ENCODE data around the gene ASAP2. TPM values are rescaled to one million over a fixed set of nuclear protein-coding genes. Genes with fewer than 3 reads are reported as not detected.

ASAP2 gene
- polyA plus RNA-seq, 1 donor (not counting 4 experiments of a cell fraction or from before 2014, with no cell fraction given), result 54.2 TPM

DNA sequence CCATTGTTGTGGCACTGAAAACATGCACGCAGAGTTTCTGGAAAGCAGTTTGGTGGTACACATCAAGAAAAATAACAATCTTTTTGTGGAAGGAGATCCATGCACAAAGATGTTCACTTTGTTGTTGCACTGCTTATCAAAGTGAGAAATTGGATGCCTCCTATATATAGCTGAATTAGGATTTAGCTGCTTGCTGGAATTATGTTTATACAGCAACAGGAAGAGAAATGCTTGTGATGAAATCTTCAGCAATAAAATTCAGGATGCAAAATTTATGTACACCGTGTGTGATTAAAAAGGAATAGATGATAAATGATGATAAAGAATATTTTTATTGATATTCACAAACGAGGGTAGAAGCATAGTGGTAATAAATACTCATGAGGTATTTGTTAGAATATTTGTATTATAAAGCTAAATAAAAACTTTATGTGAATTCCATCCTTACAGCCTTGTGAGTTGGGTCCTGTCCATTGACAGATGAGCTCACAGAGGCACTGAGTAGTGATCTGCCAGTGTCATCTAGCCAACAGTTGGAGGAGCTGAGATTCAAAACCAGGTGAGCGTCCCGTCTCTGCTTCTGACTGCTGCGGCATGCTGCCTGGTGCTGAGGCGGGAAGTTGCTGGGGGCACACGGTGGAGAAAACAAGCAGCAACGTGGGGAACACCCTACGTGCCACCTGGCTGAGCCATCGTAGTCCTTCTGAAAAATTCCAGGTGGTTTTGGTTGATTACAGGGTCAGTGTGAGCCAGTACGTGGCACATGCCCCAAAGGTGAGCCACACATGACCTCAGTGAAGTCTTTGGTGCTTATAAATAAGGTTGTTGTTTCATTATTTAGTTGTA is 80.2 kb downstream of the ASAP2 start:
- dilution Hi-C loops (cut with MboI; ENCODE audit: extremely low pct_ligation_motif_present, low sequenced_read_pairs), result no loop called here
- H3K9me1 ChIP-seq (ENCODE audit: control insufficient read depth, extremely low read depth, insufficient read depth, low read length), result no peaks in the 10 kb centered on the region
- peak overlapping the region in 1 of 3 experiments; percentile 1 for H3K4me3 ChIP-seq (ENCODE audit: control insufficient read depth in 2 of 3, extremely low read depth in 1 of 3, insufficient read depth in 2 of 3, low read depth in 1 of 3, low read length in 3 of 3)
- peaks cover 64% of the 10 kb centered on the region for H3K79me2 ChIP-seq (ENCODE audit: control insufficient read depth, insufficient read depth, low read length)
- no peak for TF ChIP-seq EZH2 (IDR thresholded peaks at IDR 0.05; ENCODE audit: low read length)
- TF ChIP-seq, protein P1, sequence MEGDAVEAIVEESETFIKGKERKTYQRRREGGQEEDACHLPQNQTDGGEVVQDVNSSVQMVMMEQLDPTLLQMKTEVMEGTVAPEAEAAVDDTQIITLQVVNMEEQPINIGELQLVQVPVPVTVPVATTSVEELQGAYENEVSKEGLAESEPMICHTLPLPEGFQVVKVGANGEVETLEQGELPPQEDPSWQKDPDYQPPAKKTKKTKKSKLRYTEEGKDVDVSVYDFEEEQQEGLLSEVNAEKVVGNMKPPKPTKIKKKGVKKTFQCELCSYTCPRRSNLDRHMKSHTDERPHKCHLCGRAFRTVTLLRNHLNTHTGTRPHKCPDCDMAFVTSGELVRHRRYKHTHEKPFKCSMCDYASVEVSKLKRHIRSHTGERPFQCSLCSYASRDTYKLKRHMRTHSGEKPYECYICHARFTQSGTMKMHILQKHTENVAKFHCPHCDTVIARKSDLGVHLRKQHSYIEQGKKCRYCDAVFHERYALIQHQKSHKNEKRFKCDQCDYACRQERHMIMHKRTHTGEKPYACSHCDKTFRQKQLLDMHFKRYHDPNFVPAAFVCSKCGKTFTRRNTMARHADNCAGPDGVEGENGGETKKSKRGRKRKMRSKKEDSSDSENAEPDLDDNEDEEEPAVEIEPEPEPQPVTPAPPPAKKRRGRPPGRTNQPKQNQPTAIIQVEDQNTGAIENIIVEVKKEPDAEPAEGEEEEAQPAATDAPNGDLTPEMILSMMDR (optimal IDR thresholded peaks at IDR 0.05 in 1 of 3, IDR thresholded peaks at IDR 0.05 in 1 of 3, conservative IDR thresholded peaks at IDR 0.05 in 1 of 3; ENCODE audit: extremely low read depth in 1 of 3, insufficient read depth in 2 of 3, low read length in 3 of 3), result no peak
- H4K20me1 ChIP-seq (ENCODE audit: control insufficient read depth, extremely low read depth, insufficient read depth, low read length), result no peaks in the 10 kb centered on the region
- peak overlapping the region; percentile 31 for H3K4me2 ChIP-seq (ENCODE audit: control insufficient read depth, extremely low read depth, insufficient read depth, low read depth, low read length)
- no peak overlapping the region for H2AFZ ChIP-seq (ENCODE audit: control insufficient read depth, low read length)
- H3K27ac ChIP-seq (ENCODE audit: control insufficient read depth, insufficient read depth, low read length), result peak overlapping the region; percentile 86
- H3K27me3 ChIP-seq (ENCODE audit: control insufficient read depth, extremely low read depth, insufficient read depth, low read length), result no peaks in the 10 kb centered on the region
- peaks cover 6 to 42% of the 10 kb centered on the region in 2 experiments for H3K36me3 ChIP-seq (ENCODE audit: control insufficient read depth in 2 of 2, extremely low read depth in 1 of 2, insufficient read depth in 2 of 2, low read length in 2 of 2)
- FAIRE-seq, result no peak
- H3K9me3 ChIP-seq (ENCODE audit: control insufficient read depth, low read depth, low read length), result no peaks in the 10 kb centered on the region
- H3K9ac ChIP-seq (ENCODE audit: control insufficient read depth, extremely low read depth, insufficient read depth, low read length), result peak overlapping the region; percentile 63
- peaks cover 52% of the 10 kb centered on the region for H3K4me1 ChIP-seq (ENCODE audit: control insufficient read depth, extremely low read depth, insufficient read depth, low read length)
- DNase-seq (ENCODE audit: low read depth, low spot score), result no peak

DNA sequence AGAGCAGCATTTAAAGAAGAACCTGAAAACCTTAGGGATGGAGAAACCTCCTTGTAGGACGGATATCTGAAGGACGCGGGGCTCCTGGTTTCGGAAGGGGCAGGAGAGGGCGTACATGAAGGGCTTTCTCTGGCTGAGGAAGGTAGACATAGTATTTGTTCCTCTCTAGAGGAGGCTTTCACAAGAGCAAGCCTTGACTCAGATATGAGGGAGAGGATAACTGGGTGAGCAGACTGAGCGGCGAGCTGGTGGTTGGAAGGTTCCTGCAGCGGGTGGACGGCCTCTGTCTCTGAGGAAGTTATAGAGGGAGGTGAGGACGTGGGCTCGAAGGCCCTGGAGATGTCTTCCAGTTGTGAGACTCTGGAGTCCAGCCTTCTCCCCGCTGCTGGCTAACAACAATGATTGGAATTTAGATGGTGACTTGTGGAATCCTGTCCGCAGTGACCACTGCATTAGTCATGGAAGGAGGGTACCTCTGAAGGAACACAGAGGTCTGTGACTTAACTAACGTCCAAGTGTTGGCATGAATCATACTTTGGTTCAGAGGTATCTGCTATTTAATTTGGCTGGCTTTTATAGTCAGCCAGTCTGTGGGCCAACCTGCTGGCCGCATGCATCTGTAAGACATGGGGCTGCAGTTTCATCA is 80.9 kb downstream of the ASAP2 start:
- Histone ChIP-seq H2AFZ (ENCODE audit: control insufficient read depth, low read length) (no peak overlapping the region), H3K27ac (ENCODE audit: control insufficient read depth, insufficient read depth, low read length) (peak overlapping the region; percentile 86), H3K36me3 (ENCODE audit: control insufficient read depth in 2 of 2, extremely low read depth in 1 of 2, insufficient read depth in 2 of 2, low read length in 2 of 2) (peaks cover 6 to 38% of the 10 kb centered on the region in 2 experiments), H3K9me3 (ENCODE audit: control insufficient read depth, low read depth, low read length) (no peaks in the 10 kb centered on the region), H3K4me2 (ENCODE audit: control insufficient read depth, extremely low read depth, insufficient read depth, low read depth, low read length) (peak overlapping the region; percentile 31), H3K9me1 (ENCODE audit: control insufficient read depth, extremely low read depth, insufficient read depth, low read length) (no peaks in the 10 kb centered on the region), H3K79me2 (ENCODE audit: control insufficient read depth, insufficient read depth, low read length) (peaks cover 64% of the 10 kb centered on the region), H3K4me3 (ENCODE audit: control insufficient read depth in 2 of 3, extremely low read depth in 1 of 3, insufficient read depth in 2 of 3, low read depth in 1 of 3, low read length in 3 of 3) (peak overlapping the region in 1 of 3 experiments; percentile 1), H3K9ac (ENCODE audit: control insufficient read depth, extremely low read depth, insufficient read depth, low read length) (peak overlapping the region; percentile 63), H4K20me1 (ENCODE audit: control insufficient read depth, extremely low read depth, insufficient read depth, low read length) (no peaks in the 10 kb centered on the region), H3K4me1 (ENCODE audit: control insufficient read depth, extremely low read depth, insufficient read depth, low read length) (peaks cover 52% of the 10 kb centered on the region), H3K27me3 (ENCODE audit: control insufficient read depth, extremely low read depth, insufficient read depth, low read length) (no peaks in the 10 kb centered on the region)
- TF ChIP-seq, protein P1 (optimal IDR thresholded peaks at IDR 0.05 in 1 of 3, IDR thresholded peaks at IDR 0.05 in 1 of 3, conservative IDR thresholded peaks at IDR 0.05 in 1 of 3; ENCODE audit: extremely low read depth in 1 of 3, insufficient read depth in 2 of 3, low read length in 3 of 3), result no peak
- no peak for TF ChIP-seq EZH2 (IDR thresholded peaks at IDR 0.05; ENCODE audit: low read length)
- dilution Hi-C loops (cut with MboI; ENCODE audit: extremely low pct_ligation_motif_present, low sequenced_read_pairs), result no loop called here
- DNase-seq (ENCODE audit: low read depth, low spot score) (peak; percentile 94), FAIRE-seq (peak; percentile 93)
